Suppressor macrophage treated with lipopolysaccharide for 1 hour (primary cell): Measurements from ENCODE around the gene CRACR2A.
A peak's percentile ranks its signal among the peaks of the same experiment; 100 is the strongest.

Experiments
- DNase-seq, 3 donors: peaks; one replicate each; pipeline ENCODE4 v3.0.0-alpha.2; 2020 to 2022

The CRACR2A gene

GRCh38 chr12:3644104-3644503 lies 108.8 kb downstream of the CRACR2A start:
- no peak for DNase-seq

GRCh38 chr12:3641428-3642018 lies 111.4 kb downstream of the CRACR2A start:
- no peak for DNase-seq

GRCh38 chr12:3636328-3636727 lies 116.6 kb downstream of the CRACR2A start:
- no peak for DNase-seq

GRCh38 chr12:3634348-3634747 lies 118.6 kb downstream of the CRACR2A start:
- DNase-seq, result no peak

GRCh38 chr12:3633396-3633795 lies 119.5 kb downstream of the CRACR2A start:
- no peak for DNase-seq

GRCh38 chr12:3632754-3633153 lies 120.2 kb downstream of the CRACR2A start:
- no peak for DNase-seq

GRCh38 chr12:3632256-3632655 lies 120.7 kb downstream of the CRACR2A start:
- DNase-seq, result no peak

- no peak for DNase-seq
Measured at GRCh38 chr12:3631759-3632158, 121.2 kb downstream of the CRACR2A start.

- DNase-seq, result no peak
Measured at GRCh38 chr12:3631272-3631637, 121.7 kb downstream of the CRACR2A start.

GRCh38 chr12:3630621-3631271 lies 122.2 kb downstream of the CRACR2A start:
- DNase-seq, result no peak

GRCh38 chr12:3630111-3630510 lies 122.8 kb downstream of the CRACR2A start:
- no peak for DNase-seq

- no peak for DNase-seq
Measured at GRCh38 chr12:3629057-3629830, 123.7 kb downstream of the CRACR2A start.

GRCh38 chr12:3628629-3629028 lies 124.3 kb downstream of the CRACR2A start:
- DNase-seq, result no peak

GRCh38 chr12:3627336-3627735 lies 125.6 kb downstream of the CRACR2A start:
- no peak for DNase-seq

GRCh38 chr12:3624273-3624672 lies 128.6 kb downstream of the CRACR2A start:
- DNase-seq, result no peak

GRCh38 chr12:3622822-3623690 lies 129.9 kb downstream of the CRACR2A start:
- DNase-seq, result peak; percentile 60 to 67 (median 65)

GRCh38 chr12:3622021-3622821 lies 130.7 kb downstream of the CRACR2A start:
- no peak for DNase-seq

GRCh38 chr12:3620856-3621255 lies 132.1 kb downstream of the CRACR2A start:
- DNase-seq, result no peak

GRCh38 chr12:3617565-3617964 lies 135.3 kb downstream of the CRACR2A start:
- no peak for DNase-seq

GRCh38 chr12:3615862-3616261 lies 137.0 kb downstream of the CRACR2A start:
- DNase-seq, result no peak

GRCh38 chr12:3614806-3615466 lies 138.0 kb downstream of the CRACR2A start:
- no peak for DNase-seq
